ENCODE measurements around the gene RETREG1.
"Not testable (repeated sequence)": the region's sequence is repeated elsewhere in the genome, so short reads cannot be mapped to it uniquely, and the experiment has no call there.

The RETREG1 gene

GRCh38 chr5:16616536-16617273 lies at the start of gene RETREG1:
Gene RETREG1 (minus strand): TSS chr5:16616997. CDS start chr5:16616971, 26 bp downstream.
- peak; percentile 64 for DNase-seq

- DNase-seq: no peak
Observed at GRCh38 chr5:16666130-16666882, 49.5 kb upstream of the RETREG1 start.

GRCh38 chr5:16665601-16666000 lies 48.8 kb upstream of the RETREG1 start:
- no peak for DNase-seq

GRCh38 chr5:16664368-16664767 lies 47.6 kb upstream of the RETREG1 start:
- no peak for DNase-seq

GRCh38 chr5:16663840-16664239 lies 47.0 kb upstream of the RETREG1 start:
- no peak for DNase-seq

GRCh38 chr5:16661713-16662112 lies 44.9 kb upstream of the RETREG1 start:
- no peak for DNase-seq

GRCh38 chr5:16660982-16661381 lies 44.2 kb upstream of the RETREG1 start:
- no peak for DNase-seq

GRCh38 chr5:16659536-16659935 lies 42.7 kb upstream of the RETREG1 start:
- no peak for DNase-seq

GRCh38 chr5:16656561-16657191 lies 39.9 kb upstream of the RETREG1 start:
- DNase-seq: peak; percentile 47

GRCh38 chr5:16654647-16655334 lies 38.0 kb upstream of the RETREG1 start:
- no peak for DNase-seq

- not testable (repeated sequence) for DNase-seq
Observed at GRCh38 chr5:16648739-16649138, 31.9 kb upstream of the RETREG1 start.

GRCh38 chr5:16644301-16644889 lies 27.6 kb upstream of the RETREG1 start:
- DNase-seq: no peak

GRCh38 chr5:16642867-16643266 lies 26.1 kb upstream of the RETREG1 start:
- DNase-seq: no peak

- DNase-seq: no peak
Observed at GRCh38 chr5:16639206-16639605, 22.4 kb upstream of the RETREG1 start.

GRCh38 chr5:16628376-16628775 lies 11.6 kb upstream of the RETREG1 start:
- no peak for DNase-seq

GRCh38 chr5:16626696-16627264 lies 10.0 kb upstream of the RETREG1 start:
- no peak for DNase-seq

- no peak for DNase-seq
Observed at GRCh38 chr5:16625096-16625495, 8.3 kb upstream of the RETREG1 start.

GRCh38 chr5:16619136-16619535 lies 2.3 kb upstream of the RETREG1 start:
- no peak for DNase-seq

- no peak for DNase-seq
Observed at GRCh38 chr5:16618138-16618897, 1.5 kb upstream of the RETREG1 start.

- DNase-seq: no peak
Observed at GRCh38 chr5:16617274-16617968, 624 bp upstream of the RETREG1 start.
